HG03565 (cell line): ENCODE results near the gene NUP93.
"Not testable (repeated sequence)": the region's sequence is repeated elsewhere in the genome, so short reads cannot be mapped to it uniquely, and the experiment has no call there.

Source experiments
- ATAC-seq: cut with Tn5 transposase; IDR thresholded peaks from one replicate; pipeline ENCODE4 v1.9.1; 2021; ENCODE audit warnings: mild to moderate bottlenecking, moderate library complexity; ENCODE audit not compliant: unreplicated experiment

The NUP93 gene

GRCh38 chr16:56708525-56709442 lies 21.1 kb upstream of the NUP93 start:
- ATAC-seq = no peak

- ATAC-seq = no peak
These were observed 20.4 kb upstream of the NUP93 start for GRCh38 chr16:56709443-56710040.

GRCh38 chr16:56710181-56710737 lies 19.7 kb upstream of the NUP93 start:
- ATAC-seq = no peak

- ATAC-seq = no peak
These were observed 18.1 kb upstream of the NUP93 start for GRCh38 chr16:56711862-56712261.

- no peak for ATAC-seq
These were observed 16.1 kb upstream of the NUP93 start for GRCh38 chr16:56713794-56714193.

- no peak for ATAC-seq
These were observed 14.8 kb upstream of the NUP93 start for GRCh38 chr16:56715126-56715525.

- ATAC-seq = no peak
These were observed 13.2 kb upstream of the NUP93 start for GRCh38 chr16:56716761-56717160.

- not testable (repeated sequence) for ATAC-seq
These were observed 12.4 kb upstream of the NUP93 start for GRCh38 chr16:56717532-56717931.

- no peak for ATAC-seq
These were observed 7.6 kb upstream of the NUP93 start for GRCh38 chr16:56722200-56722842.

GRCh38 chr16:56724191-56724590 lies 5.7 kb upstream of the NUP93 start:
- ATAC-seq = no peak

- ATAC-seq = no peak
These were observed 3.6 kb upstream of the NUP93 start for GRCh38 chr16:56726283-56726682.

GRCh38 chr16:56726926-56727325 lies 3.0 kb upstream of the NUP93 start:
- ATAC-seq = no peak

- ATAC-seq = no peak
These were observed 1.9 kb upstream of the NUP93 start for GRCh38 chr16:56728027-56728426.

- no peak for ATAC-seq
These were observed 772 bp upstream of the NUP93 start for GRCh38 chr16:56728980-56729734.

GRCh38 chr16:56732366-56732765 lies 2.4 kb downstream of the NUP93 start:
- ATAC-seq = peak; percentile 27

GRCh38 chr16:56732832-56733231 lies 2.9 kb downstream of the NUP93 start:
- peak; percentile 29 for ATAC-seq

- no peak for ATAC-seq
These were observed 4.5 kb downstream of the NUP93 start for GRCh38 chr16:56734429-56734828.

GRCh38 chr16:56736476-56736875 lies 6.5 kb downstream of the NUP93 start:
- no peak for ATAC-seq

GRCh38 chr16:56737539-56737938 lies 7.6 kb downstream of the NUP93 start:
- no peak for ATAC-seq

- no peak for ATAC-seq
These were observed 8.3 kb downstream of the NUP93 start for GRCh38 chr16:56738221-56738620.

GRCh38 chr16:56739378-56739777 lies 9.4 kb downstream of the NUP93 start:
- not testable (repeated sequence) for ATAC-seq
